ENCODE measurements around the gene ERF.

Gene ERF

GRCh38 chr19:42254850-42255765 is at the start of gene ERF:
TSS of gene ERF (minus strand) at chr19:42255128. CDS start at chr19:42254999, 129 bp downstream.
- peak; percentile 91 for DNase-seq (ENCODE audit: low spot score)

- DNase-seq (ENCODE audit: low spot score): no peak
These were observed 48.9 kb upstream of the ERF start for GRCh38 chr19:42303876-42304275.

GRCh38 chr19:42303101-42303464 is 48.2 kb upstream of the ERF start:
- no peak for DNase-seq (ENCODE audit: low spot score)

GRCh38 chr19:42301646-42302203 is 46.8 kb upstream of the ERF start, which contains the start of gene PRR19:
TSS of gene PRR19 (plus strand) at chr19:42302132. CDS start at chr19:42309585, 7,453 bp downstream.
- no peak for DNase-seq (ENCODE audit: low spot score)

- no peak for DNase-seq (ENCODE audit: low spot score)
These were observed 42.1 kb upstream of the ERF start for GRCh38 chr19:42297039-42297438.

GRCh38 chr19:42295831-42296525 is 41.0 kb upstream of the ERF start:
- peak; percentile 70 for DNase-seq (ENCODE audit: low spot score)

GRCh38 chr19:42295342-42295741 is 40.4 kb upstream of the ERF start:
- no peak for DNase-seq (ENCODE audit: low spot score)

GRCh38 chr19:42294471-42295137 is 39.7 kb upstream of the ERF start:
- DNase-seq (ENCODE audit: low spot score): no peak

GRCh38 chr19:42293948-42294347 is 39.0 kb upstream of the ERF start:
- DNase-seq (ENCODE audit: low spot score): no peak

GRCh38 chr19:42293540-42293939 is 38.6 kb upstream of the ERF start:
- no peak for DNase-seq (ENCODE audit: low spot score)

- DNase-seq (ENCODE audit: low spot score): no peak
These were observed 38.0 kb upstream of the ERF start for GRCh38 chr19:42292963-42293362.

- no peak for DNase-seq (ENCODE audit: low spot score)
These were observed 37.4 kb upstream of the ERF start for GRCh38 chr19:42292042-42292960.

- DNase-seq (ENCODE audit: low spot score): no peak
These were observed 36.5 kb upstream of the ERF start for GRCh38 chr19:42291435-42291810.

GRCh38 chr19:42290523-42291434 is 35.9 kb upstream of the ERF start:
- DNase-seq (ENCODE audit: low spot score): no peak

GRCh38 chr19:42290136-42290522 is 35.2 kb upstream of the ERF start:
- DNase-seq (ENCODE audit: low spot score): no peak

GRCh38 chr19:42289556-42290041 is 34.7 kb upstream of the ERF start:
- DNase-seq (ENCODE audit: low spot score): no peak

- DNase-seq (ENCODE audit: low spot score): no peak
These were observed 34.1 kb upstream of the ERF start for GRCh38 chr19:42288881-42289555.

- no peak for DNase-seq (ENCODE audit: low spot score)
These were observed 33.5 kb upstream of the ERF start for GRCh38 chr19:42288387-42288786.

GRCh38 chr19:42287827-42288107 is 32.8 kb upstream of the ERF start:
- DNase-seq (ENCODE audit: low spot score): no peak
